HG03342 (cell line): ENCODE measurements around the gene SLC2A4RG.

Experiments
- ATAC-seq: cut with Tn5 transposase; IDR thresholded peaks from one replicate; pipeline ENCODE4 v1.9.1; 2021; ENCODE audit warnings: mild to moderate bottlenecking, moderate library complexity; ENCODE audit not compliant: unreplicated experiment

Gene SLC2A4RG, protein sequence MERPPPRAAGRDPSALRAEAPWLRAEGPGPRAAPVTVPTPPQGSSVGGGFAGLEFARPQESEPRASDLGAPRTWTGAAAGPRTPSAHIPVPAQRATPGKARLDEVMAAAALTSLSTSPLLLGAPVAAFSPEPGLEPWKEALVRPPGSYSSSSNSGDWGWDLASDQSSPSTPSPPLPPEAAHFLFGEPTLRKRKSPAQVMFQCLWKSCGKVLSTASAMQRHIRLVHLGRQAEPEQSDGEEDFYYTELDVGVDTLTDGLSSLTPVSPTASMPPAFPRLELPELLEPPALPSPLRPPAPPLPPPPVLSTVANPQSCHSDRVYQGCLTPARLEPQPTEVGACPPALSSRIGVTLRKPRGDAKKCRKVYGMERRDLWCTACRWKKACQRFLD

DNA sequence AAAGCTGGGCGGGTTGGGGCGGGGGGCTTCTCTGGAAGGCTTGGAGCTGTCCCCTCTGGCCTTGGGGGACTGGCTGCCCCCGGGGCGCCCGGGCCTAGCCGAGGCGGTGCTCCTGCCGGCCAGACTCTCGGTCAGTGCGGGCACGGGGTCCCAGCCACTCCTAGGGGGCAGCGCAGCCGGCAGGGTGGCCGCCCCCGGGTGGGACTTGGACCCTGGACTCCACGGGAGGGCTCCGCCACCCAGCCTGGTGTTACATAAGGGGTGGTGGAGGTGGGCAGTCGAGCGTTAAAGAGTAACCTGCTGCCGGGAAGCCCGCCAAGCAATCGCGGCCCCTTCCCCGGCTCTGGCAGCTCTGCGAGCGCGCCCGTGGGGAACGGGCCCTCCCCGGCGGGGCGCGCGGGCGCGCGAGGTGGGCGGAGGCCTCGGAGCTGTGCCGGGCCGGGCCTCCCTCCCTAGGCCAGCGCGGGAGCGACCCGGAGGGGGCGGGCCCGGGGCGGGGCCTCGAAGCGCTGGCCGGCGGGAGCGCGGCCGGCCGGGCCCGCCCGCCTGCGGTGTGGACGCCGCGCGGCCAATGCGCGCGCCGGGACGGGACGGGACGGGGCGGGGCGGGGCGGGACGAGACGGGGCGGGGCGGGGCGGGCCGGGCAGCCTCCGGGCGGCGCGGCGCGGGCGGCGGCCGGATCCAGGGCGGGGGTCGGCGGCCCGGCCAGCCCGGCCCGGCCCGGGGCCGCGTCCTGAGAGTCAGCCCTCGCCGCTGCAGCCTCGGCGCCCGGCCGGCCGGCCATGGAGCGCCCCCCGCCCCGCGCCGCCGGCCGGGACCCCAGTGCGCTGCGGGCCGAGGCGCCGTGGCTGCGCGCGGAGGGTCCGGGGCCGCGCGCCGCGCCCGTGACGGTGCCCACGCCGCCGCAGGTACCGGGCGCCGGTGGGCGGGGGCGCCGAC is at the start of gene SLC2A4RG:
TSS of gene SLC2A4RG (plus strand) at position 647 of the 940 bp plus-strand sequence. CDS start at position 784, 137 bp downstream.
- peak; percentile 39 for ATAC-seq

DNA sequence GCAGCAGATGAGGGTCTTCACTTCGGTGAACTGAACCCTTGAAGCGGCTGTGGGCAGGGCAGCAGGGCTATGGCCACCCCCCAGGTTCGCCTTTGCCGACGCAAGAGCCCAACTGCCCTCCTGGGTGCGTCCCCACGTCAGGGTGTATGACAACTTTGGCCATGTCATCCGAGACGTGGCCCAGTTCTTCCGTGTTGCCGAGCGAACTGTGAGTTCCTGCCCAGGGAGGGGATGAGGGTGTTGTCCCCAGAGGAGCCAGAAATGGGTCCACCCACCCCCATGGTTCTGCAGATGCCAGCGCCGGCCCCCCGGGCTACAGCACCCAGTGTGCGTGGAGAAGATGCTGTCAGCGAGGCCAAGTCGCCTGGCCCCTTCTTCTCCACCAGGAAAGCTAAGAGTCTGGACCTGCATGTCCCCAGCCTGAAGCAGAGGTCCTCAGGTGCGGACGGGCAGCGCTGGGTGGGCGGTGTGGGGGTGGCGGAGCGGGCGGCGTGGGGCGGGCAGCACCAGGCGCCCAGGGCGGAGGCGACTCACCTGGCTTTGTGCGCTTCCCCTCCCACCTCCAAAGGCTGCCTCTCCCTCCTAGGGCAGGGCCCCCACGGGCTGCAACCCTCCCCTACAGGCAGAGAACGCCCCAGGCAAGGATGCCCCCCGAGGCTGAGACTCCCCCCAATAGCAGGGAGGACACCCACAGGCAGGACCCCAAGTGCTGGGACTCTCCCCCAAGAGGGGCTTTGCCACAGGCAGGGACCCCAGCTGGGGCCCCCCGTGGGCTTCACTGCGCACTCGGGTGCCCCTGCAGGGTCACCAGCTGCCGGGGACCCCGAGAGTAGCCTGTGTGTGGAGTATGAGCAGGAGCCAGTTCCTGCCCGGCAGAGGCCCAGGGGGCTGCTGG is 49.3 kb upstream of the SLC2A4RG start:
- ATAC-seq = no peak

DNA sequence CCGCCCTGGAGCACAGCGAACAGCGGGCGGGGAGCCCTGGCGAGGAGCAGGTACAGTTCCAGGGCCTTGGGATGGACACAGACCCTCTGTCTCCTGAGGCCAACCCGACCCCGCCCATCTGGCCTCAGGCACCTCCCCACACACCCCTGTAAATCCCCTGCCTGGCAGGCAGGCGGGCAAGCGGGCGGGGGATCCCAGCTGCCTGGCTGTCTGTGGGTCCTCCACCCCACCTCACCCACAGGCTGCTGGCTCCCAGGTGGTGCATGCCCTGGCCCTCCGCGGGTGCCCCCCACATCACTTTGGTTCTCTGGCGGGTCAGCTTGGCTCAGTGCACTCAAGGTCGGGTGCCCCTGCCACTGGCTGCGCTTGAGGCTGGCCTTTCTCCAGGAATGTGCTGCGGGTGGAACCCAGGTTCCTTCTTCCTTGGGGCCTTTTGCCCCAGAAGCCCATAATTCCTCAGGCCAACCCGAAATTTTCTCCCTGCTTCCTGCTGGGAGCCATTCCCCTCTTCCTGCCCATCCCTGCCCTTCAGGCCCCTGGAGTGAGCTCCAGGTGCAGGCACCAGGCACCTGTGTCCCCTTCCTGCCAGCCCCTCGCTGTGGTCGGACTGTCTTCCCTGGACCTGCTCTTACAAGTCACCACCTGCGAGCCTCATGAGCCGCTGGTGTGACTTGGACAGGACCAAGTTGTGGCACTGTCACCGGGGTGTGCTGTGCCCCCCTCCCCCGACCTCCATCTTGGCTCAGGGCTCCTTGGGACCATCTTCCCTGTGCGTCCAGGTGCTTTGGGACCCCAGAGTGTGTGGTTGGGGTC is 48.5 kb upstream of the SLC2A4RG start:
- no peak for ATAC-seq

DNA sequence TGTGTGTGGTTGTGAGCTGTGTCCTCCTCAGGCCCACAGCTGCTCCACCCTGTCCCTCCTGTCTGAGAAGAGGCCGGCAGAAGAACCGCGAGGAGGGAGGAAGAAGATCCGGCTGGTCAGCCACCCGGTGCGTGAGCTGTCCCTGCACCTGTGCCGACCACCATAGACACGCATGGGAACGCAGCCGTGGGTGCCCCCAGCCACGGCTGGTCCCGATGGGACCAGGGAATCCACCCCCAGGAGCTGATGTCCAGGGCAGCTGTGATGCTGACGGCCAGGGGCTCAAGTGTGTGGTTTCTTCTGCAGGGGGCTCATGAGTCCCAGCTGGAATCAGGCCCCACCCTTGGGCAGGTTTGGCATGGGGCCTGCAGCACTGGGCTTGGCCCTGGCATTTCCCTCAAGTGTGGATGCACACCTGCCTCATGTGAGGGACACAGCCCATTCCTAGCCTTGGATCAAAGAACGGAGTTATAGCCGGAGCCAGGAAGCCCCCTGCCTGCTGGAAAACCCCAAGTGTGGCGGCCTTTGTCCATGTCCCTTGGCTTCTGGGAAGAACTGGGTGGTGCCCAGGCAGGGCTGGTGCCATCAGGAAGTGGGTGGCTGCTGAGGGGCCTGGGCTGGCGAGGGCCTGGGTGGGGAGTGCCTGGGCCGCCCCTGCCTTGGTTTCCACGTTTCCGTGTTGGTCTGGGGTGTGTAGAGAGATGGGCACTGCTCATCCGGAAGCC is 47.7 kb upstream of the SLC2A4RG start:
- ATAC-seq = no peak

DNA sequence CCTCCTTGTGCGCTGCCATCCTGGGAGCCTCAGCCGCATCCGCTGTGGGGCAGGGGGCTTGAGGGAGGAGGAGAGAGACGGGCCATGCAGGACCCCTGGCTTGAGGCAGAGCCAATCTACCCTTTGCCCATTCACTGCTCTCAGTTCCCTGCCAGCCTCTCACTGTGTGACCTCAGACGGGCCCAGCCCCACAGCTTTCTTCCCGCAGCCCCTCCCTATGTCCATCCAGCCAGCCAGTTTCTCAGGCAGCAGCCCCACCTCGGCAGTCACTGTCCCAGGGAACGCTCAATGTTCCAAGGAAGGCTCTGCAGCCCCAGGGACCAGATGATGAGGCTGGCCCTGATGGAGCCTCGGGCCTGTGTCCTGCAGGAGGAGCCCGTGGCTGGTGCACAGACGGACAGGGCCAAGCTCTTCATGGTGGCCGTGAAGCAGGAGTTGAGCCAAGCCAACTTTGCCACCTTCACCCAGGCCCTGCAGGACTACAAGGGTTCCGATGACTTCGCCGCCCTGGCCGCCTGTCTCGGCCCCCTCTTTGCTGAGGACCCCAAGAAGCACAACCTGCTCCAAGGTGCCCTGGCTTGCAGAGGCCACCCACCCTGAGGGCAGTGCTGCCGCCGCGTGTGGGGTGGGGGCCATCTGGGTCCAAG is 47.0 kb upstream of the SLC2A4RG start:
- ATAC-seq = no peak

DNA sequence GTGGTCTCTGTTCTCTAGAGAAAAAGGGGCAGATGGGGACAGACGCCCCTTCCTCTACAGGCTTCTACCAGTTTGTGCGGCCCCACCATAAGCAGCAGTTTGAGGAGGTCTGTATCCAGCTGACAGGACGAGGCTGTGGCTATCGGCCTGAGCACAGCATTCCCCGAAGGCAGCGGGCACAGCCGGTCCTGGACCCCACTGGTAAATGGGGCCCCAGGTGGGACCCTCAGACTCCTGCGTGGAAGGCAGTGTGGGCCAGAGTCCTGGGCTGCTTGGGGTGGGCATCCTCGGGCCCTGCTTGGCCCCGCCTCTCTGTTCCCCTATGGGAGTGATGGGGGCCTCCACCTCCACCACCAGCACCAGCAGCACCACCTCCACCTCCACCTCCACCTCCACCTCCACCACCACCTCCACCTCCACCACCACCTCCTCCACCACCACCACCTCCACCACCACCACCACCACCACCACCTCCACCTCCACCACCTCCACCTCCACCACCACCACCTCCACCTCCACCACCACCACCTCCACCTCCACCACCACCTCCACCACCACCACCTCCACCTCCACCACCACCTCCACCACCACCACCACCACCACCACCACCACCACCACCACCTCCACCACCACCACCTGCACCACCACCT is 46.4 kb upstream of the SLC2A4RG start:
- no peak for ATAC-seq

DNA sequence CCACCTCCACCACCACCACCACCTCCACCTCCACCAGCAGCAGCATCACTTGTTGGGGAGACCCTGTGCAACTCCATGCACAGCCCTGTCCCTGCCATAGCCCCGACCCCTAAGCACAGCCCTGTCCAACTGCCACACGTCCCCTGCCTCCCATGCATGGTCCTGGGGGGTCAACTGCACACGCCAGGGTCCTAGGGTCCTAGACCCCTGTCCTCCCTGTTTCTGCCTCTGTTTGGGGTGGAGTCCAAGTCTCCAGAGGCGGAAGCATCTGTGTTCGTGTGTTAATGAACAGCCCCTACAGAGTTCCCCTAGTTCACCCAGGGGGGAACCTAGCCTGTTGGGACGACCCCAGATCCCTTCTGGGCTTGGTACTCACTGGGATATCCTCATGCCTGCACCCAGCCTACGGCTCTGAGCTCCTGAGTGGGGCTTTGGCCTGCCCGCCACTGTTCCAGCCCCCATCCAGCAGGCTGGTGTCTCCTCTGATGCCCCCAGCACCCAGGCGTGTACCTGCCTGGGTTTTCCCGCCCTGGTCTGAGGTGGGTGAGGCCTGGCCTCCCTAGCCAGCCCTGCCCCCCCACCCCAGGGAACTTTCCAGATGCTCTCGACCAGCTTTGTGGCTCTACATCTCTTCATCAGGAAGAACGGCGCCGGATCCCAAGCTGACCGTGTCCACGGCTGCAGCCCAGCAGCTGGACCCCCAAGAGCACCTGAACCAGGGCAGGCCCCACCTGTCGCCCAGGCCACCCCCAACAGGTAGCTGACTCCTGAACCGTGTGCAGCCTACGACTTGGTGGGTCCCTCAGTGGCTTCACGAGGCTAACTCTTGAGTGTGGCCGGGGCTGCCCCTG is 45.6 kb upstream of the SLC2A4RG start:
- no peak for ATAC-seq

DNA sequence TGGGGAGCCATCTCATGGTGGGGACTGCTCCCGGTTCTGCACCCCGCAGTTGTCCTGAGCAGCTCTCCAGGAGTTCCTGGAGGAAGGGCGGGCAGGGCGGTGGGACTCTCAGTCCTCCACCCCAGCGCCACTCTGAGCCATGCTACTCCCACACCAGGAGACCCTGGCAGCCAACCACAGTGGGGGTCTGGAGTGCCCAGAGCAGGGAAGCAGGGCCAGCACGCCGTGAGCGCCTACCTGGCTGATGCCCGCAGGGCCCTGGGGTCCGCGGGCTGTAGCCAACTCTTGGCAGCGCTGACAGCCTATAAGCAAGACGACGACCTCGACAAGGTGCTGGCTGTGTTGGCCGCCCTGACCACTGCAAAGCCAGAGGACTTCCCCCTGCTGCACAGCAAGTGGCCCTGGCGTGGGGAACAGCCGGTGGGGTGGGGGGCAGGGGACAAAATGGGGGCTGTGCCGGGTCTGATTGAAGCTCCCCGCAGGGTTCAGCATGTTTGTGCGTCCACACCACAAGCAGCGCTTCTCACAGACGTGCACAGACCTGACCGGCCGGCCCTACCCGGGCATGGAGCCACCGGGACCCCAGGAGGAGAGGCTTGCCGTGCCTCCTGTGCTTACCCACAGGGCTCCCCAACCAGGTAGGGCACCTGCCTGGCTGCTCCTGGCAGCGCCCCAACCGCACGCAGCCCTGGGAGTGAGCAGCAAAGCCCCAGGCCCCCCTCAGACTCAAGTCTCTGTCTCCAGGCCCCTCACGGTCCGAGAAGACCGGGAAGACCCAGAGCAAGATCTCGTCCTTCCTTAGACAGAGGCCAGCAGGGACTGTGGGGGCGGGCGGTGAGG is 44.8 kb upstream of the SLC2A4RG start:
- ATAC-seq = no peak

DNA sequence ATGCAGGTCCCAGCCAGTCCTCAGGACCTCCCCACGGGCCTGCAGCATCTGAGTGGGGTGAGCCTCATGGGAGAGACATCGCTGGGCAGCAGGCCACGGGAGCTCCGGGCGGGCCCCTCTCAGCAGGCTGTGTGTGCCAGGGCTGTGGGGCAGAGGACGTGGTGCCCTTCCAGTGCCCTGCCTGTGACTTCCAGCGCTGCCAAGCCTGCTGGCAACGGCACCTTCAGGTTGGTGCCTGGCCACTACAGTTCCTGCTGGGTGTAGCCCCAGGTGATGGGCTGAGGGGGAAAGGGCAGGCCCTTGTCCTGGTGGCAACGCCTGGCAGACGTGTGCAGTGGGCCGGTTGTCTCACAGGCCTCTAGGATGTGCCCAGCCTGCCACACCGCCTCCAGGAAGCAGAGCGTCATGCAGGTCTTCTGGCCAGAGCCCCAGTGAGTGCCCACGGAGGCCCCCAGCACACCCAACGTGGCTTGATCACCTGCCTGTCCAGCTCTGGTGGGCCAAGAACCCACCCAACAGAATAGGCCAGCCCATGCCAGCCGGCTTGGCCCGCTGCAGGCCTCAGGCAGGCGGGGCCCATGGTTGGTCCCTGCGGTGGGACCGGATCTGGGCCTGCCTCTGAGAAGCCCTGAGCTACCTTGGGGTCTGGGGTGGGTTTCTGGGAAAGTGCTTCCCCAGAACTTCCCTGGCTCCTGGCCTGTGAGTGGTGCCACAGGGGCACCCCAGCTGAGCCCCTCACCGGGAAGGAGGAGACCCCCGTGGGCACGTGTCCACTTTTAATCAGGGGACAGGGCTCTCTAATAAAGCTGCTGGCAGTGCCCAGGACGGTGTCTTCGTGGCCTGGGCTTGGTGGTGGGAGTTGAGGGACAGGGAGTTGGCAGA is 43.9 kb upstream of the SLC2A4RG start:
- no peak for ATAC-seq

DNA sequence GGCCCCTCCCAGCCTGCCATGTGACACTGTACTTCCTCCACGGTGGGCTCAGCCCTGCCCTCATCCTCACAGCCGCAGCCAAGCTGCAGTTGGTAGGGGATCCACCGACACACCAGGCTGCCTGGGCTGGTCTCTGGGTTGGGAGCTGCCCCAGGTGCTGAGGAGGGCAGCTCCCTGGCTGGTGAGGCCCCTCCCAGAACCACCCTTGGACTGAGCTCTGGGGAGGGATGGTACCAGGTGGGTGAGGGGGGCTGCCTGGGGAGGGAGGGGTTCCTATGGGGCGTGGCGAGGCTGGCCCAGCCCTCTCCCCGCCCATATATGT is 43.3 kb upstream of the SLC2A4RG start:
- no peak for ATAC-seq

DNA sequence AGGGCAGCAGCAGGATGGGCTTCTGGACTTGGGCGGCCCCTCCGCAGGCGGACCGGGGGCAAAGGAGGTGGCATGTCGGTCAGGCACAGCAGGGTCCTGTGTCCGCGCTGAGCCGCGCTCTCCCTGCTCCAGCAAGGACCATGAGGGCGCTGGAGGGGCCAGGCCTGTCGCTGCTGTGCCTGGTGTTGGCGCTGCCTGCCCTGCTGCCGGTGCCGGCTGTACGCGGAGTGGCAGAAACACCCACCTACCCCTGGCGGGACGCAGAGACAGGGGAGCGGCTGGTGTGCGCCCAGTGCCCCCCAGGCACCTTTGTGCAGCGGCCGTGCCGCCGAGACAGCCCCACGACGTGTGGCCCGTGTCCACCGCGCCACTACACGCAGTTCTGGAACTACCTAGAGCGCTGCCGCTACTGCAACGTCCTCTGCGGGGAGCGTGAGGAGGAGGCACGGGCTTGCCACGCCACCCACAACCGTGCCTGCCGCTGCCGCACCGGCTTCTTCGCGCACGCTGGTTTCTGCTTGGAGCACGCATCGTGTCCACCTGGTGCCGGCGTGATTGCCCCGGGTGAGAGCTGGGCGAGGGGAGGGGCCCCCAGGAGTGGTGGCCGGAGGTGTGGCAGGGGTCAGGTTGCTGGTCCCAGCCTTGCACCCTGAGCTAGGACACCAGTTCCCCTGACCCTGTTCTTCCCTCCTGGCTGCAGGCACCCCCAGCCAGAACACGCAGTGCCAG is 42.8 kb upstream of the SLC2A4RG start, which contains the start of gene TNFRSF6B:
TSS of gene TNFRSF6B (plus strand) at position 25 of the 729 bp plus-strand sequence. CDS start at position 141, 116 bp downstream.
- ATAC-seq = no peak

DNA sequence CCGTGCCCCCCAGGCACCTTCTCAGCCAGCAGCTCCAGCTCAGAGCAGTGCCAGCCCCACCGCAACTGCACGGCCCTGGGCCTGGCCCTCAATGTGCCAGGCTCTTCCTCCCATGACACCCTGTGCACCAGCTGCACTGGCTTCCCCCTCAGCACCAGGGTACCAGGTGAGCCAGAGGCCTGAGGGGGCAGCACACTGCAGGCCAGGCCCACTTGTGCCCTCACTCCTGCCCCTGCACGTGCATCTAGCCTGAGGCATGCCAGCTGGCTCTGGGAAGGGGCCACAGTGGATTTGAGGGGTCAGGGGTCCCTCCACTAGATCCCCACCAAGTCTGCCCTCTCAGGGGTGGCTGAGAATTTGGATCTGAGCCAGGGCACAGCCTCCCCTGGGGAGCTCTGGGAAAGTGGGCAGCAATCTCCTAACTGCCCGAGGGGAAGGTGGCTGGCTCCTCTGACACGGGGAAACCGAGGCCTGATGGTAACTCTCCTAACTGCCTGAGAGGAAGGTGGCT is 42.2 kb upstream of the SLC2A4RG start:
- no peak for ATAC-seq

DNA sequence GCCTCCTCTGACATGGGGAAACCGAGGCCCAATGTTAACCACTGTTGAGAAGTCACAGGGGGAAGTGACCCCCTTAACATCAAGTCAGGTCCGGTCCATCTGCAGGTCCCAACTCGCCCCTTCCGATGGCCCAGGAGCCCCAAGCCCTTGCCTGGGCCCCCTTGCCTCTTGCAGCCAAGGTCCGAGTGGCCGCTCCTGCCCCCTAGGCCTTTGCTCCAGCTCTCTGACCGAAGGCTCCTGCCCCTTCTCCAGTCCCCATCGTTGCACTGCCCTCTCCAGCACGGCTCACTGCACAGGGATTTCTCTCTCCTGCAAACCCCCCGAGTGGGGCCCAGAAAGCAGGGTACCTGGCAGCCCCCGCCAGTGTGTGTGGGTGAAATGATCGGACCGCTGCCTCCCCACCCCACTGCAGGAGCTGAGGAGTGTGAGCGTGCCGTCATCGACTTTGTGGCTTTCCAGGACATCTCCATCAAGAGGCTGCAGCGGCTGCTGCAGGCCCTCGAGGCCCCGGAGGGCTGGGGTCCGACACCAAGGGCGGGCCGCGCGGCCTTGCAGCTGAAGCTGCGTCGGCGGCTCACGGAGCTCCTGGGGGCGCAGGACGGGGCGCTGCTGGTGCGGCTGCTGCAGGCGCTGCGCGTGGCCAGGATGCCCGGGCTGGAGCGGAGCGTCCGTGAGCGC is 41.6 kb upstream of the SLC2A4RG start:
- no peak for ATAC-seq
